Uterus (tissue), 4 donors: Measurements from ENCODE around the gene PLEKHM2. TPM values are rescaled to one million over a fixed set of nuclear protein-coding genes. Genes with fewer than 3 reads are reported as not detected.

Experiments used
- DNase-seq, 2 donors: peaks; one replicate each; pipeline ENCODE4 v3.0.0-alpha.2; 2019 to 2020
- H3K27ac ChIP-seq, 2 donors: fragments of 200-600 bp; sonication (generic); 1 replicate in 1 of 2; 2 replicates in 1 of 2; pipeline ENCODE4 v1.5.1; 2016 to 2018
- H3K27me3 ChIP-seq, 2 donors: fragments of 200-600 bp; sonication (generic); one replicate each; pipeline ENCODE4 v1.5.1; 2018 to 2019; ENCODE audit warnings: control low read depth in 1 of 2
- H3K36me3 ChIP-seq, 2 donors: fragments of 200-600 bp; sonication (generic); one replicate each; pipeline ENCODE4 v1.5.1; 2019; ENCODE audit warnings: control low read depth in 1 of 2
- H3K4me1 ChIP-seq, 2 donors: fragments of 200-600 bp; sonication (generic); one replicate each; pipeline ENCODE4 v1.5.1; 2018 to 2019; ENCODE audit warnings: control low read depth in 1 of 2
- H3K4me3 ChIP-seq, 2 donors: fragments of 200-600 bp; sonication (generic); 1 replicate in 1 of 2; 2 replicates in 1 of 2; pipeline ENCODE4 v1.5.1; 2018 to 2019; ENCODE audit warnings: mild to moderate bottlenecking in 1 of 2
- H3K9me3 ChIP-seq, 2 donors: fragments of 200-600 bp; sonication (generic); one replicate each; pipeline ENCODE4 v1.5.1; 2019; ENCODE audit warnings: control low read depth in 1 of 2
- CTCF ChIP-seq, 4 experiments: fragments of 200-600 bp in 2 of 4; fragments of 450-650 bp in 2 of 4; sonication (generic) in 2 of 4; IDR thresholded peaks; one replicate each; pipeline ENCODE4 v1.5.1; 2016 to 2019; ENCODE audit warnings: antibody characterized with exemption in 4 of 4, mild to moderate bottlenecking in 2 of 4, moderate library complexity in 1 of 4
- POLR2A ChIP-seq, 2 donors: fragments of 450-650 bp; IDR thresholded peaks; one replicate each; pipeline ENCODE4 v1.6.1; 2016; ENCODE audit warnings: antibody characterized with exemption in 2 of 2, mild to moderate bottlenecking in 1 of 2, moderate library complexity in 1 of 2
- intact Hi-C: fragments of 100-400 bp; cut with DNase I; formaldehyde crosslinking; loops from one replicate; pipeline ENCODE4 v1.15.1; 2023; ENCODE audit warnings: low total_unique reads
- total RNA-seq, 4 donors: library from RNA; depleted of rRNA in 3 of 4; stranded (reverse); fragments of >200 nt in 3 of 4; gene quantifications; one replicate each; pipeline versions ENCODE4 v1.1.0 to v1.2.4, GENCODE V29; 2014 to 2023
- donor health status: DM: yes; HTN: yes; CAD: no.

Gene PLEKHM2
- total RNA-seq, 4 donors from 2014 or later: 21.3 to 70.2 (median 30.7) TPM

- intact Hi-C loops: no loop called here
Observed at GRCh38 chr1:15680561-15681348, 3.4 kb upstream of the PLEKHM2 start.

GRCh38 chr1:15681349-15682292 is 2.5 kb upstream of the PLEKHM2 start:
- intact Hi-C loops: no loop called here
- peaks cover 0 to 6% of the 10 kb centered on the region in 2 donors for H3K4me1 ChIP-seq
- H3K4me3 ChIP-seq: no peak overlapping the region
- no peaks in the 10 kb centered on the region for H3K36me3 ChIP-seq
- no peaks in the 10 kb centered on the region for H3K9me3 ChIP-seq
- no peak for DNase-seq
- H3K27ac ChIP-seq: no peak overlapping the region
- no peaks in the 10 kb centered on the region for H3K27me3 ChIP-seq
- TF ChIP-seq POLR2A (IDR thresholded peaks at IDR 0.05) (no peak), CTCF (IDR thresholded peaks at IDR 0.05) (no peak)

More at GRCh38 chr1:15680561-15681348, 3.4 kb upstream of the PLEKHM2 start:
- no peak for DNase-seq
- H3K4me3 ChIP-seq: no peak overlapping the region
- no peaks in the 10 kb centered on the region for H3K4me1 ChIP-seq
- no peaks in the 10 kb centered on the region for H3K9me3 ChIP-seq
- H3K27ac ChIP-seq: peak overlapping the region in 1 of 2 donors; percentile 30
- H3K27me3 ChIP-seq: no peaks in the 10 kb centered on the region
- no peak for TF ChIP-seq CTCF (IDR thresholded peaks at IDR 0.05)
- TF ChIP-seq POLR2A (IDR thresholded peaks at IDR 0.05): no peak
- no peaks in the 10 kb centered on the region for H3K36me3 ChIP-seq

- no peak for DNase-seq
- Histone ChIP-seq H3K27me3 (no peaks in the 10 kb centered on the region), H3K36me3 (no peaks in the 10 kb centered on the region), H3K4me3 (no peak overlapping the region), H3K27ac (no peak overlapping the region), H3K9me3 (no peaks in the 10 kb centered on the region), H3K4me1 (peaks cover 0 to 6% of the 10 kb centered on the region in 2 donors)
- intact Hi-C loops: no loop called here
- TF ChIP-seq POLR2A (IDR thresholded peaks at IDR 0.05) (no peak), CTCF (IDR thresholded peaks at IDR 0.05) (no peak)
Observed at GRCh38 chr1:15682936-15683341, 1.2 kb upstream of the PLEKHM2 start.

GRCh38 chr1:15683345-15684039 is 628 bp upstream of the PLEKHM2 start:
- H3K9me3 ChIP-seq: no peaks in the 10 kb centered on the region
- TF ChIP-seq CTCF (IDR thresholded peaks at IDR 0.05) (no peak), POLR2A (IDR thresholded peaks at IDR 0.05) (no peak)
- no peak for DNase-seq
- intact Hi-C loops: no loop called here
- peak overlapping the region; percentile 95 to 97 for H3K27ac ChIP-seq
- peaks cover 0 to 6% of the 10 kb centered on the region in 2 donors for H3K4me1 ChIP-seq
- H3K4me3 ChIP-seq: peak overlapping the region; percentile 66 to 95
- no peaks in the 10 kb centered on the region for H3K36me3 ChIP-seq
- H3K27me3 ChIP-seq: no peaks in the 10 kb centered on the region
